ENCODE data around the gene TRIM2.

- TF ChIP-seq YY1 (IDR thresholded peaks at IDR 0.05; ENCODE audit: insufficient read depth, insufficient read length) (no peak), ZNF274 (IDR thresholded peaks at IDR 0.05; ENCODE audit: low read depth, low read length) (no peak), SUZ12 (IDR thresholded peaks at IDR 0.05; ENCODE audit: extremely low read depth, insufficient read depth, insufficient read length) (no peak)
These were observed 2.8 kb downstream of the TRIM2 start for GRCh38 chr4:153207027-153207426.
